Measurements from ENCODE around the gene CNTNAP2. TPM values are rescaled to one million over a fixed set of nuclear protein-coding genes. Genes with fewer than 3 reads are reported as not detected.
"Not testable (repeated sequence)": the region's sequence is repeated elsewhere in the genome, so short reads cannot be mapped to it uniquely, and the experiment has no call there.

CNTNAP2 gene
- total RNA-seq, 4 donors from 2014 or later = 0.29 to 0.88 (median 0.33) TPM; not detected in 1

- no peak overlapping the region for H3K27ac ChIP-seq
- H3K9me3 ChIP-seq = no peaks in the 10 kb centered on the region
- no peaks in the 10 kb centered on the region for H3K27me3 ChIP-seq
- H3K4me3 ChIP-seq (replicated peaks in 1 of 3) = no peak overlapping the region
- H3K4me1 ChIP-seq = no peaks in the 10 kb centered on the region
- H3K36me3 ChIP-seq = no peaks in the 10 kb centered on the region
- no peak for TF ChIP-seq CTCF (IDR thresholded peaks at IDR 0.05)
- intact Hi-C loops (cut with DNase I) = no loop called here
- WGBS, 2 donors = 49 to 64% methylated on average over 1 of the region's 1 CpG
- DNase-seq = no peak
Measured at GRCh38 chr7:146176860-146177259, 60.3 kb downstream of the CNTNAP2 start.

- no peak overlapping the region for H3K4me3 ChIP-seq (replicated peaks in 1 of 3)
- no peaks in the 10 kb centered on the region for H3K36me3 ChIP-seq
- no peaks in the 10 kb centered on the region for H3K9me3 ChIP-seq
- H3K4me1 ChIP-seq = no peaks in the 10 kb centered on the region
- H3K27me3 ChIP-seq = no peaks in the 10 kb centered on the region
- intact Hi-C loops (cut with DNase I) = no loop called here
- no peak overlapping the region for H3K27ac ChIP-seq
- TF ChIP-seq POLR2A (IDR thresholded peaks at IDR 0.05) (no peak), CTCF (IDR thresholded peaks at IDR 0.05) (no peak)
- DNase-seq = no peak
- 89 to 91% methylated on average over 2 of the region's 2 CpGs for WGBS, 2 donors
Measured at GRCh38 chr7:146177301-146177700, 60.7 kb downstream of the CNTNAP2 start.

GRCh38 chr7:146185844-146186243 lies 69.2 kb downstream of the CNTNAP2 start:
- no peak for DNase-seq
- H3K27ac ChIP-seq = no peak overlapping the region
- intact Hi-C loops (cut with DNase I) = no loop called here
- no peak overlapping the region for H3K4me3 ChIP-seq (replicated peaks in 1 of 3)
- WGBS, 2 donors = 74 to 78% methylated on average over 2 of the region's 2 CpGs
- TF ChIP-seq POLR2A (IDR thresholded peaks at IDR 0.05) (no peak), CTCF (IDR thresholded peaks at IDR 0.05) (no peak)
- H3K9me3 ChIP-seq = no peaks in the 10 kb centered on the region
- no peaks in the 10 kb centered on the region for H3K36me3 ChIP-seq
- no peaks in the 10 kb centered on the region for H3K27me3 ChIP-seq
- no peaks in the 10 kb centered on the region for H3K4me1 ChIP-seq

- H3K36me3 ChIP-seq; H3K27me3 ChIP-seq; H3K27ac ChIP-seq; DNase-seq; intact Hi-C loops (cut with DNase I); H3K4me1 ChIP-seq; H3K9me3 ChIP-seq; H3K4me3 ChIP-seq (replicated peaks in 1 of 3): not testable (repeated sequence)
- 86 to 91% methylated on average over 9 of the region's 9 CpGs for WGBS, 2 donors
Measured at GRCh38 chr7:146191428-146191827, 74.8 kb downstream of the CNTNAP2 start.

GRCh38 chr7:146201945-146202344 lies 85.3 kb downstream of the CNTNAP2 start:
- Histone ChIP-seq H3K27ac (no peak overlapping the region), H3K4me1 (no peaks in the 10 kb centered on the region), H3K27me3 (no peaks in the 10 kb centered on the region), H3K36me3 (no peaks in the 10 kb centered on the region), H3K9me3 (no peaks in the 10 kb centered on the region), H3K4me3 (replicated peaks in 1 of 3) (no peak overlapping the region)
- DNase-seq = no peak
- no peak for TF ChIP-seq POLR2A (IDR thresholded peaks at IDR 0.05)
- no peak for TF ChIP-seq CTCF (IDR thresholded peaks at IDR 0.05)
- WGBS, 2 donors = 84 to 86% methylated on average over 1 of the region's 1 CpG
- intact Hi-C loops (cut with DNase I) = no loop called here

GRCh38 chr7:146206270-146206669 lies 89.7 kb downstream of the CNTNAP2 start:
- intact Hi-C loops (cut with DNase I) = no loop called here
- H3K4me1 ChIP-seq = no peaks in the 10 kb centered on the region
- H3K4me3 ChIP-seq (replicated peaks in 1 of 3) = no peak overlapping the region
- no peaks in the 10 kb centered on the region for H3K27me3 ChIP-seq
- no peak for DNase-seq
- TF ChIP-seq POLR2A (IDR thresholded peaks at IDR 0.05) = no peak
- TF ChIP-seq CTCF (IDR thresholded peaks at IDR 0.05) = no peak
- H3K9me3 ChIP-seq = no peaks in the 10 kb centered on the region
- 79 to 82% methylated on average over 2 of the region's 2 CpGs for WGBS, 2 donors
- H3K36me3 ChIP-seq = no peaks in the 10 kb centered on the region
- H3K27ac ChIP-seq = no peak overlapping the region
